ENCODE data around the gene CHMP1A. TPM values are rescaled to one million over a fixed set of nuclear protein-coding genes. Genes with fewer than 3 reads are reported as not detected.

Gene CHMP1A
- total and polyA plus RNA-seq, 2 of the 8 experiments (the other 6 are each of a cell fraction or from before 2014, with no cell fraction given), result 64.4 to 75.8 TPM

DNA sequence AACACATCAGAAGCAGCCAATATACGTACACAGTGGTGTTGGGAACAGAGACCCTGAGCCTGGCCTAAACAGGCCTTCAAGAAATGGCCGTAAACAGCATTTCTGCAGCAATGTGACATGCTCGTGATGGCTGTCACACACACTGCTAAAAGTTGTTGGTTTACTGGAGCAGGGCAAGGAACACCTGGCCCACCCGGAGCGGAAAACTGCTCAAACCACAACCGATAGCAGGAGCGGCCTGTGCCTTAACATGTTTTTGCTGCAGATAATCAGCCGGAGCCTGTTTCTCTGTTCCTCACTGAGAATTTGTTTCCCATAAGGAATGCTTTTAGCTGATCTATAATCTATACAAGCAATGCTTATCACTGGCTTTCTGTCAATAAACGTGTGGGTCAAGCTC is 50.1 kb downstream of the CHMP1A start (continued):
- TF ChIP-seq, protein P1, sequence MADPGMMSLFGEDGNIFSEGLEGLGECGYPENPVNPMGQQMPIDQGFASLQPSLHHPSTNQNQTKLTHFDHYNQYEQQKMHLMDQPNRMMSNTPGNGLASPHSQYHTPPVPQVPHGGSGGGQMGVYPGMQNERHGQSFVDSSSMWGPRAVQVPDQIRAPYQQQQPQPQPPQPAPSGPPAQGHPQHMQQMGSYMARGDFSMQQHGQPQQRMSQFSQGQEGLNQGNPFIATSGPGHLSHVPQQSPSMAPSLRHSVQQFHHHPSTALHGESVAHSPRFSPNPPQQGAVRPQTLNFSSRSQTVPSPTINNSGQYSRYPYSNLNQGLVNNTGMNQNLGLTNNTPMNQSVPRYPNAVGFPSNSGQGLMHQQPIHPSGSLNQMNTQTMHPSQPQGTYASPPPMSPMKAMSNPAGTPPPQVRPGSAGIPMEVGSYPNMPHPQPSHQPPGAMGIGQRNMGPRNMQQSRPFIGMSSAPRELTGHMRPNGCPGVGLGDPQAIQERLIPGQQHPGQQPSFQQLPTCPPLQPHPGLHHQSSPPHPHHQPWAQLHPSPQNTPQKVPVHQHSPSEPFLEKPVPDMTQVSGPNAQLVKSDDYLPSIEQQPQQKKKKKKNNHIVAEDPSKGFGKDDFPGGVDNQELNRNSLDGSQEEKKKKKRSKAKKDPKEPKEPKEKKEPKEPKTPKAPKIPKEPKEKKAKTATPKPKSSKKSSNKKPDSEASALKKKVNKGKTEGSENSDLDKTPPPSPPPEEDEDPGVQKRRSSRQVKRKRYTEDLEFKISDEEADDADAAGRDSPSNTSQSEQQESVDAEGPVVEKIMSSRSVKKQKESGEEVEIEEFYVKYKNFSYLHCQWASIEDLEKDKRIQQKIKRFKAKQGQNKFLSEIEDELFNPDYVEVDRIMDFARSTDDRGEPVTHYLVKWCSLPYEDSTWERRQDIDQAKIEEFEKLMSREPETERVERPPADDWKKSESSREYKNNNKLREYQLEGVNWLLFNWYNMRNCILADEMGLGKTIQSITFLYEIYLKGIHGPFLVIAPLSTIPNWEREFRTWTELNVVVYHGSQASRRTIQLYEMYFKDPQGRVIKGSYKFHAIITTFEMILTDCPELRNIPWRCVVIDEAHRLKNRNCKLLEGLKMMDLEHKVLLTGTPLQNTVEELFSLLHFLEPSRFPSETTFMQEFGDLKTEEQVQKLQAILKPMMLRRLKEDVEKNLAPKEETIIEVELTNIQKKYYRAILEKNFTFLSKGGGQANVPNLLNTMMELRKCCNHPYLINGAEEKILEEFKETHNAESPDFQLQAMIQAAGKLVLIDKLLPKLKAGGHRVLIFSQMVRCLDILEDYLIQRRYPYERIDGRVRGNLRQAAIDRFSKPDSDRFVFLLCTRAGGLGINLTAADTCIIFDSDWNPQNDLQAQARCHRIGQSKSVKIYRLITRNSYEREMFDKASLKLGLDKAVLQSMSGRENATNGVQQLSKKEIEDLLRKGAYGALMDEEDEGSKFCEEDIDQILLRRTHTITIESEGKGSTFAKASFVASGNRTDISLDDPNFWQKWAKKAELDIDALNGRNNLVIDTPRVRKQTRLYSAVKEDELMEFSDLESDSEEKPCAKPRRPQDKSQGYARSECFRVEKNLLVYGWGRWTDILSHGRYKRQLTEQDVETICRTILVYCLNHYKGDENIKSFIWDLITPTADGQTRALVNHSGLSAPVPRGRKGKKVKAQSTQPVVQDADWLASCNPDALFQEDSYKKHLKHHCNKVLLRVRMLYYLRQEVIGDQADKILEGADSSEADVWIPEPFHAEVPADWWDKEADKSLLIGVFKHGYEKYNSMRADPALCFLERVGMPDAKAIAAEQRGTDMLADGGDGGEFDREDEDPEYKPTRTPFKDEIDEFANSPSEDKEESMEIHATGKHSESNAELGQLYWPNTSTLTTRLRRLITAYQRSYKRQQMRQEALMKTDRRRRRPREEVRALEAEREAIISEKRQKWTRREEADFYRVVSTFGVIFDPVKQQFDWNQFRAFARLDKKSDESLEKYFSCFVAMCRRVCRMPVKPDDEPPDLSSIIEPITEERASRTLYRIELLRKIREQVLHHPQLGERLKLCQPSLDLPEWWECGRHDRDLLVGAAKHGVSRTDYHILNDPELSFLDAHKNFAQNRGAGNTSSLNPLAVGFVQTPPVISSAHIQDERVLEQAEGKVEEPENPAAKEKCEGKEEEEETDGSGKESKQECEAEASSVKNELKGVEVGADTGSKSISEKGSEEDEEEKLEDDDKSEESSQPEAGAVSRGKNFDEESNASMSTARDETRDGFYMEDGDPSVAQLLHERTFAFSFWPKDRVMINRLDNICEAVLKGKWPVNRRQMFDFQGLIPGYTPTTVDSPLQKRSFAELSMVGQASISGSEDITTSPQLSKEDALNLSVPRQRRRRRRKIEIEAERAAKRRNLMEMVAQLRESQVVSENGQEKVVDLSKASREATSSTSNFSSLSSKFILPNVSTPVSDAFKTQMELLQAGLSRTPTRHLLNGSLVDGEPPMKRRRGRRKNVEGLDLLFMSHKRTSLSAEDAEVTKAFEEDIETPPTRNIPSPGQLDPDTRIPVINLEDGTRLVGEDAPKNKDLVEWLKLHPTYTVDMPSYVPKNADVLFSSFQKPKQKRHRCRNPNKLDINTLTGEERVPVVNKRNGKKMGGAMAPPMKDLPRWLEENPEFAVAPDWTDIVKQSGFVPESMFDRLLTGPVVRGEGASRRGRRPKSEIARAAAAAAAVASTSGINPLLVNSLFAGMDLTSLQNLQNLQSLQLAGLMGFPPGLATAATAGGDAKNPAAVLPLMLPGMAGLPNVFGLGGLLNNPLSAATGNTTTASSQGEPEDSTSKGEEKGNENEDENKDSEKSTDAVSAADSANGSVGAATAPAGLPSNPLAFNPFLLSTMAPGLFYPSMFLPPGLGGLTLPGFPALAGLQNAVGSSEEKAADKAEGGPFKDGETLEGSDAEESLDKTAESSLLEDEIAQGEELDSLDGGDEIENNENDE (IDR thresholded peaks at IDR 0.05; ENCODE audit: insufficient replicate concordance, low read length), result no peak

All from H1 (cell line).